GM13976 (cell line): ENCODE results near the gene GAP43.

Experiments
- DNase-seq: peaks from one replicate; pipeline ENCODE4 v3.0.0; 2012; ENCODE audit warnings: low spot score
- in situ Hi-C: fragments of 300-500 bp; cut with MboI; formaldehyde crosslinking; loops from one replicate; pipeline ENCODE4 v1.12.0; 2022; ENCODE audit warnings: low sequenced_read_pairs, mixed read lengths, inconsistent platforms; ENCODE audit not compliant: unreplicated experiment
- TF ChIP-seq, protein P1 (sequence below): IDR thresholded peaks from 2 replicates; pipeline ENCODE4 v1.5.1; 2012; ENCODE audit warnings: borderline replicate concordance, mild to moderate bottlenecking; ENCODE audit not compliant: insufficient read depth; ENCODE audit errors: extremely low read depth, missing control alignments, control extremely low read depth

Gene GAP43

DNA sequence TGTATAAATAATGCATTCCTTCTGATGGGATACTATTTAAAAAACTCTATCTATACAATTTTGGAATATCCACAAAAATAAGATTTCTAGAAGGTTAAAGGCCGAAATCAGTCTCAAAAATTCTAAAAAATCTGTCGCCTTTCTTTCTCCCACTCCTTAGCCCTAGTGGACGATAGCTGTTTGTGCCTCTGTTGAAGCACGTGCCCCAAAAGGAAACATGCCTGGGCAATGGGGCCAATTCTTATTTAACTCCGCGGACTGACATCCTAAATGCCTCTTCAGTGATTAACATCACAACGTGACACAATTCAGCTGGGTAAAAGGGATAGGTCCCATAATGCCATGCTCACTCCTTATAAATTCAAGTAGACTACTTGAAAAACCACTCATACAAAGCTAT, 65.1 kb downstream of the GAP43 start:
- in situ Hi-C loops = loop anchor here (25.0 kb wide), 1 partner anchor 851 kb away; no protein-coding TSS in a partner anchor
- TF ChIP-seq, protein P1, sequence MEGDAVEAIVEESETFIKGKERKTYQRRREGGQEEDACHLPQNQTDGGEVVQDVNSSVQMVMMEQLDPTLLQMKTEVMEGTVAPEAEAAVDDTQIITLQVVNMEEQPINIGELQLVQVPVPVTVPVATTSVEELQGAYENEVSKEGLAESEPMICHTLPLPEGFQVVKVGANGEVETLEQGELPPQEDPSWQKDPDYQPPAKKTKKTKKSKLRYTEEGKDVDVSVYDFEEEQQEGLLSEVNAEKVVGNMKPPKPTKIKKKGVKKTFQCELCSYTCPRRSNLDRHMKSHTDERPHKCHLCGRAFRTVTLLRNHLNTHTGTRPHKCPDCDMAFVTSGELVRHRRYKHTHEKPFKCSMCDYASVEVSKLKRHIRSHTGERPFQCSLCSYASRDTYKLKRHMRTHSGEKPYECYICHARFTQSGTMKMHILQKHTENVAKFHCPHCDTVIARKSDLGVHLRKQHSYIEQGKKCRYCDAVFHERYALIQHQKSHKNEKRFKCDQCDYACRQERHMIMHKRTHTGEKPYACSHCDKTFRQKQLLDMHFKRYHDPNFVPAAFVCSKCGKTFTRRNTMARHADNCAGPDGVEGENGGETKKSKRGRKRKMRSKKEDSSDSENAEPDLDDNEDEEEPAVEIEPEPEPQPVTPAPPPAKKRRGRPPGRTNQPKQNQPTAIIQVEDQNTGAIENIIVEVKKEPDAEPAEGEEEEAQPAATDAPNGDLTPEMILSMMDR = no peak
- DNase-seq = no peak

DNA sequence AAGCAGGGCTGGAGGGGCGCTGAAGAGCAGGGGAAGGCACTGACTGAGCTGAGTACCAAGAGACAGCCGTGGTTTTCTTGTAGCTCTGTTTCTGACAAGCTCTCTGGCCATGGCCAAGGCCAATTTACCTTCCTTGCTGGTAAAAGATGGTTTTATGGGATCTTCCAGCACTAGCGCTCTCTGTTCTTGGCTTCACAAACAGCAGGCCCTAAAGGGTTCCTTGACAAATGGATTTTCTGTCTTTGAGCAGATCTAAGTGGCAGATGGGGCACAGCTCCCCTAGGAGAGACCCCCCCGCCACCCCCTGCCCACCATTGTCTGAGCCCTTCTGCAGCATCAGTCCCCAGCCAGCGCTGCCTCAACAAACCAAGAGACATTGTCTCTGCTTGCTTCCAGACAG, 66.6 kb downstream of the GAP43 start:
- in situ Hi-C loops = loop anchor here (25.0 kb wide), 1 partner anchor 853 kb away; no protein-coding TSS in a partner anchor
- TF ChIP-seq, protein P1 = no peak
- DNase-seq = no peak

DNA sequence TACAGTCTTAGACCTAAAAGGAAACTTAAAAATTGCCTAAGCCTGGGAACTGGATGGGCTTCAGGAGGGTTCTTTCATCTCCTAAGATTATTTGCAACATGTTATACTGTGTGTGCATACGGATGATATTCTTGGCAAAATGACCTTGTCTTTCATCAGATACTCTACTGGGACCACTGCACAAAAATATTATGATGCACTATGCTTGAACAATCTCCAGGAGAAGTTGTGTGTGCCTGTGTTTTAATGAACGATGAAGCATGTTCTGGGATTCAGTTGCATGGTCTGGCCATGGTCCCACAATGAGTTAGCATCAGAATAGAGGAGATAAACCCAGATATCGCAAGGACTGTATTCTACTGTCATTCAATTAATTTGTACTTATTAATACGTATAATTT, 68.7 kb downstream of the GAP43 start:
- in situ Hi-C loops = loop anchor here (25.0 kb wide), 1 partner anchor 855 kb away; no protein-coding TSS in a partner anchor
- no peak for DNase-seq
- TF ChIP-seq, protein P1 = no peak

DNA sequence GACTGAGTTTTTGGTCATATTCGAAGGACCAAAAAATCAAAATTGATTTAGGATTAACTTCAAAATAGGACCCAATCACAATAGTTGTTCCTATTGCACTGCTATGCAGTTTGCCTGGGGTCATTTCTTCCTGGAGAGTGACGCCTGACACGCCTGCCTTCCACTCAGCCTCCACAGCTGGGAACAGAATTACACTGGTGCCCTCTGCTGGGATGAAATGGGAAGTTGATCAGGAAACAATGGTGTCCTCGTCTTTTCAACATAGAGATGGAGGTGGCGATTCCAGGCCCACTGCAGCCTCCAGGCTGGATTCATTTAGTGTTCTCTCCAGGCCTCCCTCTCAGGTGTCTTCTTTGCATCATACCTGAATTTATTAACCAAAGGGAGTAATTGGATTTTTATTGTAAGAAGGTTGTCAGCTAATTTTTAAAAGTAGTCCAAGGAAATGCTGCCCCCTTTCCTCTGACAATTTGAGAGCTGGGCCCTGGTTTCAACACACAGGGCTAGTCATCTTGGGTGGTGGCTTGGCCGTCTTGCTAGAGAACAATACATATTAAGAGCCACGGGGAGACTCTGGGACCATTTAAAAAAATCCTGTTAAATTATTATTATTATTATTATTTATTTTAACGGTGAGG, 69.7 kb downstream of the GAP43 start:
- TF ChIP-seq, protein P1 = peak; percentile 67

DNA sequence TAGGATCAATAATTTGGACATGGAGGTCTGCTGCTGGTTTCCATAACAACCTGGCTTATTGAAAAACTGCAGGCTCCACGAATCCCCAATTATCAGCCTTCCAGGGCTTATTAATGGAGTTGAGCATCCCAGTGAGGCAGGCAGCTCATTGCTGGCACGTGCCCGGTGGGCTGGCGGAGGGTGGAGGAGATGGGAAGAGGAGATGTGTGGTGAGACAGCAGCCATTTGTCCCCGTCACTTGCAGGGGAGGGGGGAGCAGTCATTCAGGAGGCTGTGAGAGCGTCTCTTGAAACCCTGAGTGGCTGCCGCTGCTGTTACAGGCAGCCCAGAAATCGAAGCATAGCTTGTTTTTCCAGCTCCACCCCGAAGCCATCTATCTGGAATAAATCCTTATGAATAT, 70.6 kb downstream of the GAP43 start:
- in situ Hi-C loops = loop anchor here (25.0 kb wide), 1 partner anchor 857 kb away; no protein-coding TSS in a partner anchor
- DNase-seq = no peak
- TF ChIP-seq, protein P1 = no peak

More for the DNA sequence above, 69.7 kb downstream of the GAP43 start:
- DNase-seq = peak; percentile 60
- in situ Hi-C loops = loop anchor here (25.0 kb wide), 1 partner anchor 856 kb away; no protein-coding TSS in a partner anchor

DNA sequence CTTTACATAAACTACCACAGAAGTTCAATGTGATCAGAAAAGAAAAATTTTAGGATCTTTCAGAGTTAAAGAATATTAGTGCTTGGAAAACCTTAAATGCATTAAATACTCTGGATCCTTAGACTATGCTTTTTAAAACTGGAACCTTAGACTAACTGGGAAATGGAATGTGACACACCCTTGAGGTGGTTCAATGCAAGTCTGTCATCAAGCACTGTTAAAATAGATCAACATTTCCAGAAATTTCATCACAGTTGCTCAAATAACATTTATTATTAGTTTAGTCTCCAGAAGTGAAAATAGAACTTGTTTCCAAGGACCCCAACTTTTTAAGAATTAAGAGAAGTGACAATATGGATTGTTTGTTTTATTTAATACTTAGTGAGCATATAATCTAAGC, 71.8 kb downstream of the GAP43 start:
- TF ChIP-seq, protein P1 = no peak
- no peak for DNase-seq
- in situ Hi-C loops = loop anchor here (25.0 kb wide), 1 partner anchor 858 kb away; no protein-coding TSS in a partner anchor
